HG03460 (cell line): Measurements from ENCODE around the gene EPB41L4B.
"Not testable (repeated sequence)": the region's sequence is repeated elsewhere in the genome, so short reads cannot be mapped to it uniquely, and the experiment has no call there.

ENCODE experiments used
- ATAC-seq: cut with Tn5 transposase; IDR thresholded peaks from one replicate; pipeline ENCODE4 v1.9.1; 2021; ENCODE audit not compliant: unreplicated experiment

EPB41L4B gene

DNA sequence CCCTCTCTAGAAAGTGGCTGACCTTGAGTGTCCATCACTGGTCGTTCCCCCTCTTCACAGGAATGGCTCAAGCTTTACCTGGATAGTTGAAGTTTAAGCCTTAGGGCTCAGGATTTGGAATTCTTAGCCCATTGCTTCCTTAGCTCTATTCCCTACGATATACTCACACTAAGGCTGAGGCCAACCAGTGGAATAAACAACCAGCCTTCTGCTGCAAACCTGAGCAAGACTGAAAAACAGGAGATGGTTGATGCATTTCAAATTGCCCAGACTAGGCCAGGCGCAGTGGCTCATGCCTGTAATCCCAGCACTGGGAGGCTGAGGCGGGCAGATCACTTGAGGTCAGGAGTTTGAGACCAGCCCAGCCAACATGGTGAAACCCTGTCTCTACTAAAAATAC, 194.2 kb downstream of the EPB41L4B start:
- ATAC-seq: not testable (repeated sequence)

DNA sequence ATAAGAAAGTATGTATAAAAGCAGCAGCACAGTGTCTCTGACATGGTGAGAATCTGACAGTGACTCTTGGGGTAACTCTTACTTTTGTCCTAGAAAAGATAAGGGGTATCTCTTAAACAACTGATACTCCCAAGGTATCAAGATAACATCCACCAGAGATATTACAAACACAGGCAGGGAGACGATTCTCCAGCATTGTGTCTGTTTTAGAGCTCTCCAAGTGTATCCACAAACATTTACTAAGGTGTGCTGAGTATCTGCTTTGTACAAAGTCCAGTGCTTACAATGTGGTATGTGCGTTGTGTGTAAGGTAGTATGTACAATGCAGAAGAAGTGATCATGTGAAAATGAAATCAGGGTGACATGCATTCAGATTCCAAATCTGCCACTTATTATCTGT, 196.7 kb downstream of the EPB41L4B start:
- no peak for ATAC-seq

DNA sequence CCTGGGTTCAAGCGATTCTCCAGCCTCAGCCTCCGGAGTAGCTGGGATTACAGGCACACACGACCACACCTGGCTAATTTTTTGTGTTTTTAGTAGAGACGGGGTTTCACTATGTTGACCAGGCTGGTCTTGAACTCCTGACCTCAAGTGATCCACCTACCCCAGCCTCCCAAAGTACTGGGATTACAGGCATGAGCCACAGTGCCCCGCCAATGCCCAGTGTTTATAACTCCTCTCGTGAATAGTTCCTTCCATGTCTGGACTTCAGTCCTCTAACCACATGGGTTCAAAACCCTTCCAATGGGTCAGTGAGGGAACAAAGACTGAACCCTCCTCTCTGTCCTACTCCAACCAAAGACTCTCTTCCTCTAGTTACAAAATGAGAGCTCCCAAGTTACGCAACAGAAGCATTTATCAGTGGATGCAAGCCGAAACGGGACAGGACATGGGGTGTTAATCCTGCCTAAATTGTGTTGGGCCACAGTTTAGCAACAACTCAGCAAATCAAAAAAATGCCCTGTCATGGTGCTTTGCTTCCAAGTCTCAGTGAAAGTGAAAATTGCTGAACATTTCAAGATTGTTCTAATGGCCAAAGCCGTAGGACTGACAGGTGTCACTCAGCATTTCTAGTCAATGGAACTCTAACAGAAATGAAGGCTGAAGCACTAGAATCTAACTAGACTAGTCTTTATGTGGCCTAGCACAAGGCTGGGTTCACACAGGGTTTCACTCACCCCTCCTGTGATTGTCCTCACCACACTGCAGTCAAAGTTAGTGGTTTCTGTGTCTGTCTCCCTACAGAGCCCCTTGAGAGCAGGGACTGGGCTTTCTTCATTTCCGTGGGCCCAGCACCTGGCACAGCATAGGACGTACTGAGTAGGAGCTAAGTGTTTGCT, 197.9 kb downstream of the EPB41L4B start:
- peak; percentile 24 for ATAC-seq
